ENCODE measurements around the gene CLCA1.

GRCh38 chr1:86477256-86477655, 8.5 kb downstream of the CLCA1 start:
- TF ChIP-seq GATA2 (IDR thresholded peaks at IDR 0.05; ENCODE audit: low read depth, low read length) (no peak), GATA3 (IDR thresholded peaks at IDR 0.05; ENCODE audit: low read depth, low read length) (no peak)

All from SH-SY5Y (cell line).